Fibroblast of the aortic adventitia (primary cell): Measurements from ENCODE around the gene LVRN. TPM values are rescaled to one million over a fixed set of nuclear protein-coding genes. Genes with fewer than 3 reads are reported as not detected.

Experiments
- DNase-seq: peaks from one replicate; pipeline ENCODE4 v3.0.0-alpha.2; 2010; ENCODE audit warnings: low read depth
- H3K4me3 ChIP-seq: 2 replicates; pipeline ENCODE4 v1.5.1; 2011; ENCODE audit warnings: low read depth, mild to moderate bottlenecking, control low read depth, low read length, moderate library complexity
- CTCF ChIP-seq: IDR thresholded peaks from 2 replicates; pipeline ENCODE4 v1.5.1; 2011; ENCODE audit warnings: mild to moderate bottlenecking, low read length, control low read depth, inconsistent platforms; ENCODE audit not compliant: insufficient read depth
- total RNA-seq: library from RNA; depleted of rRNA; stranded (reverse); fragments of >200 nt; gene quantifications from 2 replicates; pipeline ENCODE4 v1.2.3, GENCODE V29; 2012; ENCODE audit warnings: low replicate concordance

Gene LVRN
- total RNA-seq, 1 donor = 0.90 TPM

DNA sequence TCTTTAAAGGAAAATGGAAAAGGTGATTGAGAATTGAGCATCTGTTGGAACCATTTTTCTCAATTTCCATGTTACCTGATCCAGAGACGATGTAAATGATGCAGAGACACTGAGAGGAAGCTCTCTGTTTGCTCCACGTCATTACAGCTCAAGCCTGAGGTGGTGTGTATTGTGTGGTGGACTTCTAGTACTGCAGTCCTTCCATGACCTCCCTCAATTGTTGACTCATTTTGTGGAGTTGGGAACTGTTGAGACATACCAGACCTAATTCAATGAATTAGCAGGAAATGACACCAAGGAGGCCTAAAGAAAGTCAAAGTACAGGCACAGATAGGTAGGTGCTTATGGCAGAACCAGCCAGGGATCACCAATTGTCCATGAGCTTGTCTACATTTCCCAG is 15.6 kb upstream of the LVRN start:
- no peak overlapping the region for H3K4me3 ChIP-seq
- no peak for DNase-seq
- no peak for TF ChIP-seq CTCF

GRCh38 chr5:115947260-115947659 is 15.0 kb upstream of the LVRN start:
- DNase-seq = no peak
- no peak overlapping the region for H3K4me3 ChIP-seq
- no peak for TF ChIP-seq CTCF

DNA sequence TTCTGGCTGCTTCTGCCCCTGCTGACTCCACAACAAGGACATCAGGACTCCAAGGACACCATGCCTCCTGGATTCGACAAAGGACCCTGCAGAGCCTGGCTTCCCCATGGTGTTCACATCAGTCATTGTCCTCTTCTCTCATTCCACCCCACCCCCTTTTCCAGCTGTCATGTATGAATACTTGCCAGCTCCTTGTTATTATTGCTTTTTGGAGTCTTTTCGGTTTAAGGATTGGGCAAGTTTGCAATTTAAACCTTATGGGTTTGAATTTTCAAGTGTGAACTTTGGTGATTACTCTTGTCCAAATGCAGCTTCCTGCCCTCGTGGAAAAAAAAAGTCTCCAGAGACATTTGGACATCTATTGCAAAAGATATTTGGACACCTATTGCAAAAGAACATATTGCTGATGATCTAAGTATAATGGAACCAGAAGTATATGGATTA is 14.2 kb upstream of the LVRN start:
- no peak for TF ChIP-seq CTCF
- DNase-seq = peak; percentile 62
- H3K4me3 ChIP-seq = no peak overlapping the region

- TF ChIP-seq CTCF = no peak
- DNase-seq = no peak
- H3K4me3 ChIP-seq = no peak overlapping the region
Observed at GRCh38 chr5:115949096-115949495, 13.2 kb upstream of the LVRN start.

DNA sequence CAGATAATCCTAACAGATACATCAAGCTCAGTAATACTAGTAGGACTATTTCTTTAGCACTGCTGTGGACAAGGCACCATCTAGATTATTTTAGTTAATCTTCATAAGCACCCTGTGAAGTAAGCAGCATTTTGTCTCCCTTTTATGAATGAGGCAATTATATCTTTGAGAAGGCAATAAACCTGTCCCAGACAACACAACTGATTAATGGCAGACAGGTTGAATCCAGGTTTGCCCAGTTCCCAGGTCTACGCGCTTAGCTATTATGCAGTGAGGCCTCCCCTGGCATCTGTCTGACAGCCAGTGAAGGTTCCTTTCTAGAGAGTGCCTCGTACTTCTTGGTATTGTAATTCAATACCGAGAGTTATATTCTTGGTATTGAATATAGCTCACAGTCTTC is 9.7 kb upstream of the LVRN start:
- no peak overlapping the region for H3K4me3 ChIP-seq
- DNase-seq = no peak
- no peak for TF ChIP-seq CTCF

DNA sequence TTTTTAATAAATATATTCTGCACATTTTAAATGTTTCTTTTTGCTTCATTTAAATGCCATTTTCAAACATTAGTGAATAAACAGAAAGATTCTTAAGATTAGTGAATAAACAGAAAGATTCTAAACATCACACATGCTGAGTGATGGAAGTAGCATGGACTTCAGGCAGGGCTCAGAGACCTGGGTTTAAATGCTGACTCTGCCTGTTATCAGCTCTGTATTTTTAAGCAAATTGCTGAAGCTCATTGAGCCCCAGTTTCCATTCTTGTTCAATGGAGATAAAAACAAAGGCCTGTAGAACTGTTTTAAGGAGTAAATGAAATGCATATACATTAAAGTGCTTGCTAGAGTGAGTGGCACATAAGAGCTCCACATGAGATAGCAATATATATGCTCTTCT is 8.1 kb upstream of the LVRN start:
- H3K4me3 ChIP-seq = no peak overlapping the region
- TF ChIP-seq CTCF = no peak
- DNase-seq = no peak

- DNase-seq = no peak
- no peak for TF ChIP-seq CTCF
- H3K4me3 ChIP-seq = no peak overlapping the region
Observed at GRCh38 chr5:115956957-115957356, 5.3 kb upstream of the LVRN start.
